ENCODE measurements around the gene OR6Q1. TPM values are rescaled to one million over a fixed set of nuclear protein-coding genes. Genes with fewer than 3 reads are reported as not detected.

The OR6Q1 gene
- polyA plus RNA-seq, 10 donors = not detected

DNA sequence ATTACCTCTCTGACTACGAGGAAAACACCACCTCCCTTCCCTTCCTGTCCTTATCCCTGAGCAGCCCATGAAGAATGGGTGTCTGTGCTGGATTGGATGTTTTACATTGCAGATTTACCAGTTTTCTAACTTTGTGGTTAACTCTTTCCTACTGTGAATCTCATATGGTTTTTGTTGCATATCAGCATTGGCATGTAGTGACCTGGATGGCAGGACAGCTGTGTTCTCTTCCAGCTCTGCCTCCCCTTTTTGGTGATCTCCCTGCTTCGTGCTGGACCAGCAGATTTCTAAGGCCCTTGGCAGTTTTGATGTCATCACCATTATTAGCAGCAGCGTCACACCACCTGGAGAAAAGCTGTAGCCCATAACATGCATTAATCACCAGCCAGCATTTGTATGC lies 26.7 kb downstream of the OR6Q1 start:
- DNase-seq = no peak

DNA sequence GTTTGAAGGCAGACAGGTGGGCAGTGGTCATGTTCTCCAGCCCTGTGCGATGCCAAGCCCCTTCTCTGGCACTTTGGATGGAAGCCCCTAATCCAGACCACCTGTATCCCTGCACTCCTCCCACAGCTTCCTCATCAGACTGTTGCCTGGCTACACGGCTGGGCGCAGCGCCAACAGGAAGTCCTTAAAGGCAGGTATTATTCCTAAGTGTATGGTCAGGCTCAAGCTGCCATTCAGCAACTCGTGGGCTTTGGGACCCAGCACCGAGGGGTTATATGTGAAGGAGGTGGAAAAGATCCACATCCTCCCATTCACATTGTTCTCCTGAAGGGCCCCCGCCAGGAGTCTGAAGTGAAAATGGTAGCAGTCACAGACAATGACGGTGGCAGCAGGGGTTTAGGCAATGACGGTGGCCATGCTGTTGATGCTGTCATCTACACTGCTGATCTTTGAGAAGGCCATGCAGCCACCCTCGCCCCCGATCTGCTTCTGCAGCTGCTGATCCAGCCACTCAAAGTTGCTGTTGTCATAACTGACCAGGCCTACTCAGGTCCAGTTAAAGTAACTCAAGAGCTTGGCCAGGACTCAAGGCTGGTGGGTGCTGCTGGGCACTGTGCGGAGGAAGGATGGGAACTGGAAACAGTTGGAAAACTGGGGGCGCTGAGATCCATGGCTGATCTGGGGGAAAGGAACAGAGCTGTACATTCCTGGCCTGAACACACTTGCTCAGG lies 27.7 kb downstream of the OR6Q1 start:
- DNase-seq = peak in 1 of 3 donors; percentile 26

DNA sequence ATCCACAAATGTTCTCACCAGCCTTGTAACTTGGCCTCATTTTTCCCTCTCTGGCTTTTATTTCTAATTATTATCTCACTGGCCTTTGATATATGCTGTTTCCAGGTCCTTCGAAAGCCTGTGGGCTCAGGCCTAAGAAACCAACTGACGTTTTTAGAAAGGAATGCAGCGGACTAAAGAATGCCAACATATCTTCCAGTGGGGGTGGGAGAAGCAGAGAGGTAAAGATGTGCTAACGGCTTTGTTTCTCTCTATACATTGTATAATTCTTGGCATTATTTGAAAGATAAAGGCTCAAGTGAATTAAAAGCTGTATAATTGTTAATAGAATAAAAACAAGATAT lies 28.2 kb downstream of the OR6Q1 start:
- DNase-seq = peak; percentile 44 to 58 (median 50)

DNA sequence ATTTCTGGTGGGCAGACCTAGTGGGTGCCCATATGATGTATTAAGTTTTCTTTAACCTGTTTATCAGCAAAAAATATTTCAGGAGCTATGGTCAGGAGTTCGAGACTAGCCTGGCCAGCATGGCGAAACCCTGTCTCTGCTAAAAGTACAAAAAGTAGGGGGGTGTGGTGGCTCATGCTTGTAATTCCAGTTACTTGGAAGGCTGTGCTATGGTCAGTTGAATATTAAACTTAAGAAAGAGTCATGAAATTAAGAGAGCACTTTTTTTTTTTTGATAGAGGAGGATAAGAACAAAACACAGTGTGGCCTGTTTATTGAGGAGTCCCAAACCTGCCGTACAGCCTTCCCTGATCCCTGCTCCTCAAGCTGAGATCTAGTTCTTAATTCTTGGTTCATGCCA lies 29.8 kb downstream of the OR6Q1 start:
- no peak for DNase-seq

DNA sequence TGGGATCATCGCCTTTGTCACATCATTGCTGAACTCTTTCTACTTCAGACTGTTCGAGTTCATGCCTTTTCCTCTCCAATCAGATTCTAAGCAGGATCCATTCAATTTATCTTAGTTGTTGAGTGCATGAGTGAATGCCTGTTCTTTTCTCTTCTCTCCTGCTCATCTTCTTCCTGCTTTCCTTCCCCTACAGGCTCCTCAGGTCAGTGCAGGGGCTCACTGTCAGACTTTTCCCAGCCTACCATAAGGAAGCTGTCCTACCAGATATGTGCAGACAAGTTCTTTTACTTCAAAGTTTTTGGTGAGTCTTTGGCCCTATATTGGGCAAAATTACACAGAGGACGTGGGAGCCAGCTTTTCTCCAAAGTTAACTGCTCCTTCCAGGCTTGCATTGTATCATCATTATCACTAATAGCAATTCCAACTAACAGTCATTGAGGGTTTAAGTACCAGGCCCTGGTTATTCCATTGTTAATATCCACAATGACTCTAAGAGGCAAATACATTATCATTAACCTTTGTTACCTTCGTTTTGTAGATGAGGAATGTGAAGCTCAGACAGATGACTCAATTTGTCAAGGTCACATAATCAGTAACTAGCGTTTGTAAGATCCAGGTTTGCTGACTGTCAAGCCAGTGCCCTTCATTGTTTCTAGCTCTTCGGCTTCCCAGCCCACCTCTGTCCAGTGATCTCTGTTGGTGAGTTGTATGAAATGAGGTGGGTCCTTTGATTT lies 30.4 kb downstream of the OR6Q1 start:
- DNase-seq = no peak

DNA sequence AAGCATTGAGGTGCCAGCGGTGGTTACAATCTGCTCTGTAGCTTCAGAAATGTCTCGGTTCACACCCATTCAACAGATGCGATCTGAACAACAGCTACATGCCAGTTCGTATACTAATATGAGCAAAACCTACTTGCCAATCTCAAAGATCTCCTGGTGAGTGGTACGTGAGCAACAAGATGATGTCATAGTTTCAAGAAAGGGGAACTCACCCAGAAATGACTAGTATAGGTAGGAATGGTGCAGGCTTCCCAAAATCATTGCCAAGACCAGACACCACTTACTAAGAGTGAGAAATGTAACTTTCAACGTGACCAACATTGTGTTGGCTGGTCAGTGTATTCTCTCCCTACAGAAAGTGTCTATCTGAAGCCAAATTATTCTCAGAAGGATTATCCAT lies 31.1 kb downstream of the OR6Q1 start:
- DNase-seq = peak in 1 of 3 donors; percentile 28

DNA sequence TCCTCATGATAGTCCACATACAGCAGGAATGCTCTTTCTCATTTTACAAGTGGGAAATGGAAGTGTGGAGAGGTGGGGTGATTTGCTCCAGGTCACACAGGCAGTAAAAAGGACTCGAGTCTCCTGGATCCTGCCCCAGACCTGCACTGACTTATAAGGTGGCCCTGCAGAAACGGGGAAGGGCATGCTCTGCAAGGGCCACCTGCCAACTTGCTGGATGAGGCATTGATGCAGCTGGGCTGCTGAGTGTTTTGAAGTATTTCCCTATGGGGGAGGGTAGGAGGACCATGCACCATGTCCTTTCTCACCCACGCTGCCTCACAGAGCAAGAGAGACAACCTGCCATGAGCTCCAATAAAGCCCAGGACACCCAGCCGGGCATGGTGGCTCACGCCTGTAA lies 36.9 kb downstream of the OR6Q1 start:
- DNase-seq = no peak

DNA sequence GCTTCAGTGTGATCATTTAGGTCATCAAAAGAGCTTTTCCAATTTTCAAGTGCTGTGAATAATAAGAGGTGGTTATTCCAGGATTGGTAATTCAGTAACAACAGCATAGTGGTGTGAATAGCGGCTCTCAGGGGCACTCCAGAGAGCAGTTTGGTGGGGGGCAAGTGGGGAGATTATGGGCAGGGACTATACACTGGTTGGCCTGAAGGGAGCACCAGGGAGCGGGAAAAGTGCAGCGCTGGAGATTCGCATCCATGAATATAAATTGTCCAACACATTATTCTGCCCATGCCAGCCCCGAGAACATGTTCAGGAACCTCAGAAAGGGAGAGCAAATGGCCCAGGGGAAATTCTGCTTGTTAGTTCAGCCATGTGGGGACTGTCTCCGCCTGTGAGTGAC lies 37.9 kb downstream of the OR6Q1 start:
- no peak for DNase-seq

DNA sequence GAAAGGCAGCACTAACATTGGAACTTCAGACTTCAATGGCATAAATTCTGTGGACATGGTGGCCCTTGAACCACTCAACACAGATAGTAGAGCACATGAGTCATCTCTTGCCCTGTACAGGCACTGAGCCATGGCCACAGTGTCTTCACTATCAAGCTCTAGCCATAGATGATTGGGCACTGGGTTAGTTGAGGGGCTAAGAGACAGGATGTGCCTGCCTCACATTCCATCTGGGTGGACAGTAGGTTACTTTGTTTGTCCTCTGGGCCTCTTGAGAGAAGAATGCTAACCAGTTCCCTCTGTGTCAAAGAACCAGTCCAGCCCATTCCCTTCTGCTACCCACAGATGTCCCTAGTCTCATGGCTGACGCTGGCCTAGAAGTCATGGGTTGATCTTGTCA lies 39.8 kb downstream of the OR6Q1 start:
- DNase-seq = no peak

DNA sequence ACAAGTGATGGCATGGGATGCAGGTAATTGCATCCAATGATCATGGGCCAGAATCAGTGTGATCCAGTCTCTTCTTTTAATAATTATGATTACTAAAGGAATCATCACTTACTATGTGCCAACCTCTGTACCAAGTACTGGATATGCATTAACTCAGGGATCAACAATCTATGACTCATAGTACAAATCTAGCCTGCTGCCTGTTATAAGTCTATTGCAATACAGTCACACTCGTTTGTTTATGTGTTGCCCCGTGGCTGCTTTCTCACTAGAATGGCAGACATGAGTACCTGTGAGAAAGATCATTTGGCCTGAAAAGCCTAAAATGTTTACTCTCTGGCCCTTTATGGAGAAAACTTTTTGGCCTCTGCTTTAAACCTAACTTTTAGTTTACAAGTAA lies 45.0 kb downstream of the OR6Q1 start:
- DNase-seq = no peak

Other genes starting within 250 kb of the OR6Q1 start
- gene OR9Q1, start 7.1 kb upstream of the OR6Q1 start, polyA plus RNA-seq (ENCODE audit: insufficient read length in 10 of 10) = not detected
- gene OR9I1, start 94.6 kb downstream of the OR6Q1 start, polyA plus RNA-seq (ENCODE audit: insufficient read length in 10 of 10) = not detected
- gene OR9Q2, start 158.1 kb downstream of the OR6Q1 start, polyA plus RNA-seq (ENCODE audit: insufficient read length in 10 of 10) = not detected
- not detected for gene OR1S2, start 173.2 kb downstream of the OR6Q1 start, polyA plus RNA-seq (ENCODE audit: insufficient read length in 10 of 10)
- gene OR1S1, start 181.8 kb downstream of the OR6Q1 start, polyA plus RNA-seq (ENCODE audit: insufficient read length in 10 of 10) = not detected
- not detected for gene OR10Q1, start 198.0 kb downstream of the OR6Q1 start, polyA plus RNA-seq (ENCODE audit: insufficient read length in 10 of 10)
- not detected for gene OR10W1, start 237.3 kb downstream of the OR6Q1 start, polyA plus RNA-seq (ENCODE audit: insufficient read length in 10 of 10)